Measurements from ENCODE around the gene FOXN3.

FOXN3 gene

DNA sequence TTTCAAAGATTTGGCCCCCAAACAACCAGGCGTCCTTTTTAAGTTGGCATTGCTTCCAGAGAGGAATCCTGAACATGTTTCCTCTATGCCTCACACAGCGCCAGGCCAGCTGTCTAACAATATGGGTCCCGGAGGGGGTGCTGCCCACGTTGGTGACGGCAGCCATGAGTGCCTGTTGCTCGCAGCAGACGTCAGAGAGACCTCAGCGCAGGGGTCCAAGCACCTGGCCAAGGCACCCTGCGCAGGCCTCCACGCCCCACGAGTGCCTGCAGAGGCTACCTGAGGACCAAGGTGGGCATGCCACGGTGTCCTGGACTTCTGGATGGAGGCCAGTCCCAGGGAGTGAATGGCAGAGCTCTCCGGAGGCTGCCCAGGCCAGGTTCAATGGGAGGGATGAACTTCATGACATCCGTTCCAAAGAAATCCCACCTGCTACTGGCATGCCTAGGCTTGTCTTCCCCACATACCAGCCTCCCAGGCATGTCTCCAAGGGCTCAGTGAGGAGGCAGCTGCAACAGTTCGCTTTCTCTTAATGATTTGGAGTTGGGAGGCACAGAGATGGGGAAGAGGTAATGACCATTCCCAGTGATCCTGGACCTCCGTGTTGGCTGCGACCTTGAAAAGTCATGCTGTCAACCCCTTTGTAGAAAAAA, 11.6 kb upstream of the FOXN3 start:
- ChIA-PET POLR2A (ENCODE audit: low non-redundant PET) (no interaction called here), CTCF (interaction anchor here (0.6 to 0.7 kb wide), 2 partner anchors 245 to 524 kb away, joined by 3 read pairs; no protein-coding TSS in a partner anchor)
- TF ChIP-seq, protein P1, sequence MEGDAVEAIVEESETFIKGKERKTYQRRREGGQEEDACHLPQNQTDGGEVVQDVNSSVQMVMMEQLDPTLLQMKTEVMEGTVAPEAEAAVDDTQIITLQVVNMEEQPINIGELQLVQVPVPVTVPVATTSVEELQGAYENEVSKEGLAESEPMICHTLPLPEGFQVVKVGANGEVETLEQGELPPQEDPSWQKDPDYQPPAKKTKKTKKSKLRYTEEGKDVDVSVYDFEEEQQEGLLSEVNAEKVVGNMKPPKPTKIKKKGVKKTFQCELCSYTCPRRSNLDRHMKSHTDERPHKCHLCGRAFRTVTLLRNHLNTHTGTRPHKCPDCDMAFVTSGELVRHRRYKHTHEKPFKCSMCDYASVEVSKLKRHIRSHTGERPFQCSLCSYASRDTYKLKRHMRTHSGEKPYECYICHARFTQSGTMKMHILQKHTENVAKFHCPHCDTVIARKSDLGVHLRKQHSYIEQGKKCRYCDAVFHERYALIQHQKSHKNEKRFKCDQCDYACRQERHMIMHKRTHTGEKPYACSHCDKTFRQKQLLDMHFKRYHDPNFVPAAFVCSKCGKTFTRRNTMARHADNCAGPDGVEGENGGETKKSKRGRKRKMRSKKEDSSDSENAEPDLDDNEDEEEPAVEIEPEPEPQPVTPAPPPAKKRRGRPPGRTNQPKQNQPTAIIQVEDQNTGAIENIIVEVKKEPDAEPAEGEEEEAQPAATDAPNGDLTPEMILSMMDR (conservative IDR thresholded peaks at IDR 0.05; ENCODE audit: low read depth), result no peak
- DNase-seq (ENCODE audit: low spot score), result peak; percentile 74
- peak overlapping the region; percentile 93 for H3K27ac ChIP-seq

DNA sequence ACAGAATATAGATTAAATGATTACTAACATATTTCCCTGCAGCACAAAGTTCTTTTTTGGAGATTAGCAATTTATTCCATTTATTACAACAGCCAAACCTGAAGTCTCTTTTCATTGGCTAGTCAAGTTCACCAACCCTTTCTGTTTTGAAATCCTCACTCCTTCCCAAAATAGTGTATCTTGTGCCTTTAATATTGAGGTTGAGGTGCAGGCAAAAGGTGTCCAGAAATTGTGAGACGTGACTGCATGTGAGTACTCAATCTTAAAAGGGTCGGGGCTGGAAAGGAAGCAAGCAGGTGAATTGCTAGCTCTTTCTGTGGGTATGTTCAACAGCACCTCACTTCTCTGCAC, 11.1 kb upstream of the FOXN3 start:
- DNase-seq (ENCODE audit: low spot score), result no peak
- ChIA-PET CTCF (no interaction called here), POLR2A (ENCODE audit: low non-redundant PET) (no interaction called here)
- TF ChIP-seq, protein P1 (conservative IDR thresholded peaks at IDR 0.05; ENCODE audit: low read depth), result no peak
- peak overlapping the region; percentile 93 for H3K27ac ChIP-seq

DNA sequence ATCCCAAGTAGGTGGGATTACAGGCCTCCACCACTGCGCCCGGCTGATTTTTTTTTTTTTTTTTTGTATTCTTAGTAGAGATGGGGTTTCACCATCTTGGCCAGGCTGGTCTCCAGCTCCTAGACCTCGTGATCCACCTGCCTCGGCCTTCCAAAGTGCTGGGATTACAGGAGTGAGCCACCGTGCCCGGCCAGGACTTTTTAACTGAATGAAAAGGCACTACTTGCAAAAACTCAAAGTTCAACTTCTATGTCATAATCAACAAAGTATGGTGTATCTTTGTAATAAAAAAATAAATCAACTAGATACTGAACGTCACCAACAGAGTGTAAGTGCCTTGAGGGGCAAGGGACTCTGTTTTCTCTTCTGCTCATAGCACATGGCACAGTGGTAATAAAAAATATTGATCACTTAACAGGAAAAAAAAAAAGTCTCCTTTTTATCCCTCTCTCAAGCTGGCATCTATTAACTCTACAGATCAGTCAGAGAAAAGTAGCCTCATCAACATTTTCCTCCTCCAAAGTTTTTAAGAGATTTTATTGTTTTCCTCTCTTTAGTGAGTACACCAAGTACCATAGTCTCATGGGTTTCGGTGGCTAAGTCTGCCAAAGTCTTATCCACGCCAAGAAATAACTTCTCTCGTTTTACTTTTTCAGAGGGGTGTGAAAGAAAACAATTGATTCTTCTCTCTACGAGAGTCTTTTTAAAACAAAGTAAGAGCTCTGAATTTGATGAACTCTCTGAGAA, 10.6 kb upstream of the FOXN3 start:
- no peak for DNase-seq (ENCODE audit: low spot score)
- H3K27ac ChIP-seq, result peak overlapping the region; percentile 86
- POLR2A ChIA-PET (ENCODE audit: low non-redundant PET), result no interaction called here
- TF ChIP-seq, protein P1 (conservative IDR thresholded peaks at IDR 0.05; ENCODE audit: low read depth), result no peak
- CTCF ChIA-PET, result no interaction called here

DNA sequence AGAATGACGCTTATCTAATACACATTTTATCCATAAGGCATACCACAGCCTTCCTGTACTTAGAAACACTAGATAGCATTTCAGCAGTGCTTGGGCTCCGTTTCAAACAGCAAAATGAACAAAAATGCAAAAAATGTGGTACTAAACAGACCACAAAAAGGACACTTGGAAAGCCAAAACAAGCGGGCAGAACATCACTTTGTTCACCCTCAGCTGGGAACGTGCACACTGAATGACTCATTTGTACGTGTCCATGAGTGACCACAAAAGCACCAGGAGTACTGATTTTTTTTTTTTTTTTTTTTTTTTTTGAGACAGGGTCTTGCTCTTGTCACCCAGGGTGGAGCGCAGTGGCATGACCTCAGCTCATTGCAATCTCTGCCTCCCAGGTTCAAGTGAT, 8.9 kb upstream of the FOXN3 start:
- H3K27ac ChIP-seq, result peak overlapping the region; percentile 86
- ChIA-PET POLR2A (ENCODE audit: low non-redundant PET) (no interaction called here), CTCF (no interaction called here)
- peak; percentile 64 for DNase-seq (ENCODE audit: low spot score)
- TF ChIP-seq, protein P1 (conservative IDR thresholded peaks at IDR 0.05; ENCODE audit: low read depth), result no peak

DNA sequence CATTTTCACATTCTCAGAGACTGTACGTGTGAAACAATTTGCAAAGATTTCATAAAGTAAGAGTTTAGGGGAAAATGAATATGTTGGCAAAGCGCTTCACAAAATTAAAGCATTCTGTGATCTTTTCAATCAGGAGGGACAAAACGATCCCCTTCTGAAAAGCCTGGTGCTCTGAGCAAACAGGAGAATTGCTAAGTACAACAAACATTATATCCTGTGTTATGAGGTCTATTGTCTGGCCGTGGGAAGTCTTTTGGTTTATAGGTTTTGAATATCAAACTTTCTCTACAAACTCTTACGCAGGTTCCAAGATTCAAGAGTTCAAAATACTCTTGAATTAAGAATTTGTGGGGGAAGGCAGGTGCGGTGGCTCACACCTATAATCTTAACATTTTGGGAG, 7.2 kb upstream of the FOXN3 start:
- ChIA-PET POLR2A (ENCODE audit: low non-redundant PET) (no interaction called here), CTCF (no interaction called here)
- TF ChIP-seq, protein P1 (conservative IDR thresholded peaks at IDR 0.05; ENCODE audit: low read depth), result no peak
- H3K27ac ChIP-seq, result no peak overlapping the region
- DNase-seq (ENCODE audit: low spot score), result no peak

DNA sequence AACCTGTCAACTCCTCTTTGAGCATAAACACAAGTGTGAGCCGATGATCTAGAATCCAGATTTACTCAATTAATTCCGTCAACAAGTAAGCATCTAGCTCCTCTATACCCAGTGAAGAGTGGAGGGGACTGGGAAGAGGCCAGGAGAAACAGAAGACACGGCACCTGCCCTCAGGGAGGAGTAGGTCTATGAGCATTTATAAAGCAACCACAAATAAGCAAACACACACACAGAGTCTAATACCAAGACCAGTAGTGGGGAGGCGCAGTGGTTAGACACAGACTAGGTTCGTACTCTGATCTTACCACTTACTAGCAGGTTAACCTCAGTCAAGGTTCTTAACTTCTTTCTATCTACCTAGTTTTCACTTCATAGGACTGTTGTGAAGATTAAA, 5.9 kb upstream of the FOXN3 start:
- TF ChIP-seq, protein P1 (conservative IDR thresholded peaks at IDR 0.05; ENCODE audit: low read depth), result no peak
- H3K27ac ChIP-seq, result no peak overlapping the region
- no peak for DNase-seq (ENCODE audit: low spot score)
- ChIA-PET CTCF (no interaction called here), POLR2A (ENCODE audit: low non-redundant PET) (no interaction called here)
